MG63 (cell line): ENCODE data around the gene BIN2. TPM values are rescaled to one million over a fixed set of nuclear protein-coding genes. Genes with fewer than 3 reads are reported as not detected.

ENCODE experiments used
- DNase-seq: peaks from one replicate; pipeline ENCODE4 v3.0.0-alpha.2; 2020
- H3K27me3 ChIP-seq: fragments of 250-450 bp; sonication (Bioruptor Pico); 2 replicates; pipeline ENCODE4 v1.5.1; 2020; ENCODE audit warnings: mild to moderate bottlenecking, moderate library complexity
- H3K36me3 ChIP-seq: fragments of 250-450 bp; sonication (Bioruptor Pico); 2 replicates; pipeline ENCODE4 v1.5.1; 2020; ENCODE audit warnings: mild to moderate bottlenecking, moderate library complexity
- H3K4me3 ChIP-seq: fragments of 250-450 bp; sonication (Bioruptor Pico); 2 replicates; pipeline ENCODE4 v1.5.1; 2020; ENCODE audit warnings: mild to moderate bottlenecking, moderate library complexity
- H3K9me3 ChIP-seq: fragments of 250-450 bp; sonication (Bioruptor Pico); 2 replicates; pipeline ENCODE4 v1.5.1; 2020; ENCODE audit warnings: mild to moderate bottlenecking, moderate library complexity
- total RNA-seq: library from RNA; depleted of rRNA; stranded (reverse); fragments of >200 nt; shearing (Covaris generic); gene quantifications from 2 replicates; pipeline ENCODE4 v1.2.3, GENCODE V29; 2014; ENCODE audit warnings: low replicate concordance; rRNA removed

BIN2 gene
- total RNA-seq, 1 experiment from 2014 or later = not detected

DNA sequence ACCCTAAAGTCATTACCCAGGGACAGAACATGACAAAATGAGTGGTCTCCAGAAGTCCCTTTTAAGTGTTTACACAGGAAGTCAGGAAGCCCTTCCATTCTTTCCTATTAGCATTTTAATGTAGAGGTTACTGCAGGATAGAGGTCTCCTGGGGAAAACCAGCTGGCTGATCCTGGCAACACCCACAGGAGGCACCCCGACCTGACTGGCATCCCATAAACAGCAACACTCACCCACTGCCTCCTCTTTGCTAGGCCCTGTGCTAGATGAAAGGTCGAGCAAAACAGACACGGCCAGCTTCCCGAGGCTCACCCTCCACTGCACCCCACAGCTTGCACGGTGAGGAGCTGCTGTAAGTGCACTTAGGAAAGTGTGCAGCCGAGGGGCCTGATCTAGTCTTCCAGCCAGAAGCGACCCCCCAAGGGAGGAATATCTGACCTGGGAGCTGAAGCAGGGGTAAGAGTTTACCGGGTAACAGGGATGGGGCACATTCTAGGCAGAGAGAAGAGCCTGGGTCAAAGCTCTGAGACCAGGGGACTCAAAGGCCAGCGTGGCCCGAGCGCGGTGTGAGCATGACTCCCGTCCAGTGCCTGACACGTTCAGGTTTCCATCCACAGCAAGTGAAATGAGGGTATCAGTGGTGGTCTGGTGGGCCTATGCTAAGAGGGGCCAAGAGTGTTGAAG lies 76.3 kb downstream of the BIN2 start:
- no peaks in the 10 kb centered on the region for H3K27me3 ChIP-seq
- peaks cover 24% of the 10 kb centered on the region for H3K36me3 ChIP-seq
- no peaks in the 10 kb centered on the region for H3K9me3 ChIP-seq
- no peak for DNase-seq
- H3K4me3 ChIP-seq = no peak overlapping the region

DNA sequence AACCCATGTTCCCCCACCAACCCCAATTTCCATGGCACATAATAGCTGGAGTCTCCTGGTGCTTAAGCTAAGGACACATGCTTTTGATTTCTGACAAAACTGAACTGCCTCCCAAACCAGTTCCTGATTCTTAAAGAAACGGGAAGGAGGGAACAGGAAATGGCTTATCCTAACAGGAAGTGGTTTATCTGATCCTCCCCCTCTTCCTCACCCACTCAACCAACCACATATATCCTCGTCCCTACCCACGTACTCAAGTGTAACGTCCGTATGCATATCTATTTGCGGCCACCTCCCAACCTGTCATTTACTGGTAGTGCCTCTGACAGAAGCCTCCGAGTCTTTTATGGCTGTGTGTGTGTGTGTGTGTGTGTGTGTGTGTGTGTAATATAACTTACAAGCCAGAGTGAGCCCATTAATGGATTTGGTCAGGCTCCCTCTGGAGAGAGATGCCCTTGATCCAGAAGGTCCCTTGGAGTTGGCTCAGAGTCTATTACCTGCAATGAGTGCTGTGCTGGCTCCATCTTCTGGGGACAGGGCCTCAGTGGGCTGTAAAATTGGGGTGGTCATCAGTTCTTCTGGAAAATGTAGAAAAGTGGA lies 77.6 kb downstream of the BIN2 start:
- H3K27me3 ChIP-seq = no peaks in the 10 kb centered on the region
- no peaks in the 10 kb centered on the region for H3K9me3 ChIP-seq
- no peak for DNase-seq
- peaks cover 34% of the 10 kb centered on the region for H3K36me3 ChIP-seq
- no peak overlapping the region for H3K4me3 ChIP-seq

DNA sequence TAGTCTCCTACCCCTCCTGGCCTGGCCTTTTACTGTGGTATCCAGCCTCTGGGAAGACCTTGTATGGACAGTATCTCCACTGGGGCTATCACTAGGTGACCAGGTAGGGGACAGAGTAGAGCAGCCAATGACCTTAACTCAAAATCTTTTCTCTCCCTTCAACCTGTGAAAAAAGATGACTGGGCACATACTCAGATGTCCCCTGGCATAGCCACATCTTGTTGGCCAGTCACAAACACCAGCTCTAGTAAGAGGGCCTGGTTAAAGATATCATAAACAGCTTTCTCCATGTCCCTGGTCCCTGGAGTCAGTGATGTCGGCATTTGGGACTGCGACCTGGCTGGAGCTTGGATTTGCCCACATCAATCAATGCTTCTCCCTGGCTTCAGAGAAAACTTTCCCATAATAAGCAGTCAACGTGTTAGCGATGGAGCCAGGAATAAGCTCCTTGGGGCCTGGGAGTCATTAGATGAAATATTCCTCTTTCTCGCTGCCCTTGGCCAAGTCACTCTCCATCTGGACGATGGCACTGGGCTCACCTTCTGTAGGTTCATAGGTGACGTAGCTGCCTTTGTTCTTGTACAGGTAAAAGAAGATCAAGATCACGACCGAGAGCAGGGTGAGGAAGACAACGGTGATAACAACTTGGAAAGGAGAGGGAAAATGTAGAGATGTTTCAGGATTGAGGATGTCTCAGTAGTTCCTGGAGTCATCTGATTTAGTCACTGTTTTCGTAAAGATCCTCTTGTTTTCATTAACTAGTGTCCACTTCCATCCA lies 78.3 kb downstream of the BIN2 start:
- peaks cover 41% of the 10 kb centered on the region for H3K36me3 ChIP-seq
- H3K27me3 ChIP-seq = no peaks in the 10 kb centered on the region
- DNase-seq = no peak
- no peaks in the 10 kb centered on the region for H3K9me3 ChIP-seq
- no peak overlapping the region for H3K4me3 ChIP-seq

DNA sequence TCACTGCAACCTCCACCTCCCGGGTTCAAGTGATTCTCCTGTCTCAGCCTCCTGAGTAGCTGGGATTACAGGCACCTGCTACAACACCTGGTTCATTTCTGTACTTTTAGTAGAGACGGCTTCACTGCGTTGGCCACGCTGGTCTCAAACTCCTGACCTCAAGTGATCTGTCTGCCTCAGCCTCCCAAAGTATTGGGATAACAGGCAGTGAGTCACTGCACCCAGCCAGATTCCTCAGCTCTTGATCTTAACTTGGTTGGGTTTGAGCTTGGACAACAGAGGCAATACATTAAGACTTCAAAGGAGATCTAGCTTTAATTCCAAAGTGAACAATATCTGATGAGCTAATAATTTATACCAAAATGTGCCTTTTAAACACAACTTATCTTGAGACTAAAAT lies 79.7 kb downstream of the BIN2 start:
- H3K36me3 ChIP-seq = peaks cover 50% of the 10 kb centered on the region
- H3K4me3 ChIP-seq = no peak overlapping the region
- H3K27me3 ChIP-seq = no peaks in the 10 kb centered on the region
- no peaks in the 10 kb centered on the region for H3K9me3 ChIP-seq
- no peak for DNase-seq

DNA sequence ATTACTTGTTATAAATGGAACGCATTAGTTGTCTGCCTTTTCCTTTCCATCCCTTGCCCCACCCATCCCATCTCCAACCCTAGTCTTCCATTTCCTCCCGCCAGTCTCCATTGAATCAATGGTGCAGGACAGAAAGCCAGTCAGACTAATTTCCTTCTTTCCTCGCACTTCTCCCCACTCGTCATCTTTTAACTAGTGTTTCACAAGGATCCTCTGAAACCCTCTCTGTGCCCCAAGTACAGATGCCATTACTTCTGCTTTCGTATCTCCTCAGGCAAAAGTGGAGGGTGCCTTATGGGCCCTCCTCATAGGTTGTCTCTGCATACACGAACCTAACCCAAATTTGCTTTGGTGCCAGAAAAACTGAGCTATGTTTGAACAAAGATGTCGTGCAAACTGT lies 81.1 kb downstream of the BIN2 start:
- no peak for DNase-seq
- no peaks in the 10 kb centered on the region for H3K27me3 ChIP-seq
- peaks cover 53% of the 10 kb centered on the region for H3K36me3 ChIP-seq
- H3K9me3 ChIP-seq = no peaks in the 10 kb centered on the region
- H3K4me3 ChIP-seq = no peak overlapping the region

DNA sequence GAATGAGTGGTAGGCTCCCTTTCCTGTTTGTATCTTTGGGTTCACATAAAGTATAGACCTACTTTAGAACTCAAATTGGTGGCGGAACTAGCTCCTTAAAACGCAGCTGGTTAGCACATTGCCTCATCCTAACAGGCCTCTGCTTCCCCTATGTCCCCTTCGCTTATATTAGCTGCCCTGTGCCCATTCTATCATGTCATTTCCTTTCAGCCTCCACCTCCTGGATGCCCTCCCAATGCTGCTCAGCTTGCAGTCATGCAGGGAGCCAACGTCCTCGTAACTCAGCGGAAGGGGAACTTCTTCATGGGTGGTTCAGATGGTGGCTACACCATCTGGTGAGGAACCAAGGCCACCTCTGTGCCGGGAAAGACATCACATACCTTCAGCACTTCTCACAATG lies 81.9 kb downstream of the BIN2 start:
- H3K9me3 ChIP-seq = no peaks in the 10 kb centered on the region
- no peaks in the 10 kb centered on the region for H3K27me3 ChIP-seq
- H3K4me3 ChIP-seq = no peak overlapping the region
- peaks cover 53% of the 10 kb centered on the region for H3K36me3 ChIP-seq
- no peak for DNase-seq

DNA sequence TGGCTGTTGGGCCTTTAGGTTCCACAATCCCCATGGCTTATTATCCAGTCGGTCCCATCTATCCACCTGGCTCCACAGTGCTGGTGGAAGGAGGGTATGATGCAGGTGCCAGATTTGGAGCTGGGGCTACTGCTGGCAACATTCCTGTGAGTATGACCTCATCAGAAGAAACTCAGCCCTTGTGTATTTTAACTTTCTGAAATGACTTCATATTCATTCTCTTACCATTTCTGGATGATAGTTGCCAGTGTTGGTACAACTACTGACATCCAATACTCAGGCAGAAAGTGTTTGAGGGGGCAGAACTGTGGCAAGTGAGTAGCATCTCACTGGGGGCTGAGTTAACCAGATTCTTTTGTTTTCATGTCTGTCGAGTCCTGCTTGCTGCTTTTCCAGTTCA lies 83.0 kb downstream of the BIN2 start:
- no peak for DNase-seq

DNA sequence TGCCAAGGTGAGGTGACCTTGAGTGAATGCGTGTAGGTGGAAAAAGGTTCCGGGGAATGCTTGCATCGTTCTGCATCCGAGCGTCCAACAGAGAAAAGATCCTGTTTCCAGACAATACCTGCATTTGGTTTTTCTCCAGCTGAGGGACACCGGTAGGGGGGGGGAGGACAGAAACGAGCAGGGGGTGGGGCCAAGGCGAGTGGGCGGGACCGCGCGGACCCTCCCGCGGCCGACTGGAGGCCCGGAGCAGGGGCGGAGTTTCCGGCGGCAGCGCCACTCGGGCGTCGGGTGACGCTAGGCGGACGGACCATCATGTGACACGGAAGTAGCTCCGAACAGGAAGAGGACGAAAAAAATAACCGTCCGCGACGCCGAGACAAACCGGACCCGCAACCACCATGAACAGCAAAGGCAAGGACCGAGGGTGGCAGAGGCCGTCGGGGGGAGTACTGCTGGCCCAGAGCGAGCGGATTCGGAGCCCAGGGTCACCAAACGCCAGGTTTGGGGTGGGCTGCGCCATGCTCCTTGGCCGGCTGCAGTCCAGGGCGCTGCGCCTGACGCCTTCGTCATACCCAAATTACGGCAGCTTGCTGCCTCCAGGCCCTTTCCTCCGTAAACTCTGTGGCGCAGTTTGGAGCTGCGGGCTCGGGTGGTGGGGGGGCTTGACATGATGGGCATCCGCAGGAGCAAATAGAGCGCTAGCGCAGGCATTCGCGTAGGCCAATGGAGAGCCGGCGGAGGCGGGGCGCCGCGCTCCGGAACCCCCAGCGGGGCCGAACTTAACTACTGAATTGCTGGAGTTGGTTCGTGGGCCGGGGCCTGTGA lies 85.3 kb downstream of the BIN2 start, which contains the start of gene DAZAP2:
Gene DAZAP2 (plus strand): TSS at position 317 of the 825 bp plus-strand sequence. CDS start 82 bp downstream, at position 399.
- H3K27me3 ChIP-seq = no peaks in the 10 kb centered on the region
- peaks cover 37% of the 10 kb centered on the region for H3K36me3 ChIP-seq
- no peaks in the 10 kb centered on the region for H3K9me3 ChIP-seq
- DNase-seq = peak; percentile 95
- peak within 1 kb of the TSS; percentile 100 for H3K4me3 ChIP-seq

More for the DNA sequence above, 83.0 kb downstream of the BIN2 start:
- no peaks in the 10 kb centered on the region for H3K9me3 ChIP-seq
- H3K4me3 ChIP-seq = no peak overlapping the region
- peaks cover 53% of the 10 kb centered on the region for H3K36me3 ChIP-seq
- no peaks in the 10 kb centered on the region for H3K27me3 ChIP-seq

DNA sequence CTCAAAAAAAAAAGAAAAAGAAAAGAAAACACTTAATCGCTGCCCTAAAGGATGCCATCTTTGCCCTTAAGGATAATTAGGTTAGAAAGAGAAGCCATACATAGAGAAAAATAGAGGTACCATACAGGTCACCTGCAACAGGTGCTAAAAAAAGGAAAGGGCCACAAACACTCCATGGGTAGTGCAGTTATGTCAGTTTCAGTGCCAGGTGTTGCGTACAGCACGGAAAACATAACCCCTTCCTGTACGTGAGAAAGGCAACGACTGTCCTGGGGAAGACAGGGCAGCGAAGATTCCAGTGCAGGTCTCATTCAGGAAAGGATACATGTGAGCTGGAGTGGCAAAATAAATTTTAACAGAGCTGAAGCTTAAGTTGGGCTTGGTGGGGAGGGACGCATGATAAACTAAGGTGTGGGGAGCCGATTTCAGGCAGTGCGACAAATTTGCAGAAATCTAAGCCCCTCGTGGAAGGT lies 85.9 kb downstream of the BIN2 start:
- Histone ChIP-seq H3K4me3 (peak overlapping the region; percentile 100), H3K27me3 (no peaks in the 10 kb centered on the region), H3K9me3 (no peaks in the 10 kb centered on the region), H3K36me3 (peaks cover 33% of the 10 kb centered on the region)
- no peak for DNase-seq

DNA sequence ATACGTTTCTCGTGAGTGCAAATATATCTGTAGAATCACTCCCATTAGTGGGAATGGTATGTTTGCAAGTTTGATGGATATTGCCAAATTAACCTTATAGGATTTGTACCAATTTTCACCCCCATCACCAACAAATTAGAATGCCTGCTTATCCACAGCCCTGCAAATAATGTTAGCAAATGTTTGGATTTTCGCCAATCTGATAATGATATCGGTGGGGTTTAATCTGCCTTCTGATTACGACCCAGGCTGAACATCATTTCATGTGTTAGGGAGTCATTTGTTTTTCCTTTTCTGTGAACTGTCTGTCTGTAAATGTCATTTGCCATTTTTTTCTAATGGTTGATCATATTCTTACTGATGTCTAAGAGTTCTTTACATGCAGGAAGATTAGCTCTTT lies 89.4 kb downstream of the BIN2 start:
- no peaks in the 10 kb centered on the region for H3K27me3 ChIP-seq
- peaks cover 4% of the 10 kb centered on the region for H3K36me3 ChIP-seq
- DNase-seq = no peak
- no peak overlapping the region for H3K4me3 ChIP-seq
- no peaks in the 10 kb centered on the region for H3K9me3 ChIP-seq

DNA sequence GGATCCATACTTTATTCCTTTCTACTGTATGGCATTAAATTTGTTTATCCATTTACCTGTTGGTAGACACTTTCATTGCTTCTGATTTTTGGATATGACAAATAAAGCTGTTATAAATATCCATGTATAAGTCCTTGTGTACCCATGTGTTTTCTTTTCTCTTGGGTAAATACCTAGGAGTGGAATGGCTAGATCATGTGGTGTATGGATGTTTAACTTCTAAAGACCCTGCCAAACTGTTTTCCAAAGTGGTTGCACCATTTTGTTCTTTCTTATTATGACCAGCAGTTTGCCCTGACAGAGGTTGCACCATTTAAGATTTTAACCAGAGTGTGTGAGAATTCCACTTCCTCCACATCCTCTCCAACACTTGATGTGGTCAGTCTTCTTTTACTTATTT lies 91.3 kb downstream of the BIN2 start:
- no peak for DNase-seq
- Histone ChIP-seq H3K36me3 (no peaks in the 10 kb centered on the region), H3K27me3 (no peaks in the 10 kb centered on the region), H3K9me3 (no peaks in the 10 kb centered on the region), H3K4me3 (no peak overlapping the region)

Other genes with a start within 250 kb of the BIN2 start
- gene CSRNP2, start 240.6 kb downstream of the BIN2 start, total RNA-seq = 4.6 and 7.8 TPM in 2 replicates
- 13.0 and 14.7 TPM in 2 replicates for gene TFCP2, start 151.0 kb downstream of the BIN2 start, total RNA-seq
- gene POU6F1, start 106.1 kb downstream of the BIN2 start, total RNA-seq = 0.74 and 2.7 TPM in 2 replicates
- 102 and 192 TPM in 2 replicates for gene DAZAP2, start 85.3 kb downstream of the BIN2 start, total RNA-seq
- 2.1 and 20.1 TPM in 2 replicates for gene SMAGP, start 53.8 kb downstream of the BIN2 start, total RNA-seq
- gene CELA1, start 22.5 kb upstream of the BIN2 start, total RNA-seq = not detected in 2 replicates
- not detected in 2 replicates for gene GALNT6, start 67.2 kb upstream of the BIN2 start, total RNA-seq
- 0.89 and 0.96 TPM in 2 replicates for gene SLC4A8, start 100.7 kb upstream of the BIN2 start, total RNA-seq